ENCODE measurements around the gene SLC27A5. TPM values are rescaled to one million over a fixed set of nuclear protein-coding genes. Genes with fewer than 3 reads are reported as not detected.

SLC27A5 gene
- total and polyA plus RNA-seq, 9 of the 15 experiments (the other 6 are each of a cell fraction or from before 2014, with no cell fraction given): 42.2 to 318 (median 64.7) TPM

DNA sequence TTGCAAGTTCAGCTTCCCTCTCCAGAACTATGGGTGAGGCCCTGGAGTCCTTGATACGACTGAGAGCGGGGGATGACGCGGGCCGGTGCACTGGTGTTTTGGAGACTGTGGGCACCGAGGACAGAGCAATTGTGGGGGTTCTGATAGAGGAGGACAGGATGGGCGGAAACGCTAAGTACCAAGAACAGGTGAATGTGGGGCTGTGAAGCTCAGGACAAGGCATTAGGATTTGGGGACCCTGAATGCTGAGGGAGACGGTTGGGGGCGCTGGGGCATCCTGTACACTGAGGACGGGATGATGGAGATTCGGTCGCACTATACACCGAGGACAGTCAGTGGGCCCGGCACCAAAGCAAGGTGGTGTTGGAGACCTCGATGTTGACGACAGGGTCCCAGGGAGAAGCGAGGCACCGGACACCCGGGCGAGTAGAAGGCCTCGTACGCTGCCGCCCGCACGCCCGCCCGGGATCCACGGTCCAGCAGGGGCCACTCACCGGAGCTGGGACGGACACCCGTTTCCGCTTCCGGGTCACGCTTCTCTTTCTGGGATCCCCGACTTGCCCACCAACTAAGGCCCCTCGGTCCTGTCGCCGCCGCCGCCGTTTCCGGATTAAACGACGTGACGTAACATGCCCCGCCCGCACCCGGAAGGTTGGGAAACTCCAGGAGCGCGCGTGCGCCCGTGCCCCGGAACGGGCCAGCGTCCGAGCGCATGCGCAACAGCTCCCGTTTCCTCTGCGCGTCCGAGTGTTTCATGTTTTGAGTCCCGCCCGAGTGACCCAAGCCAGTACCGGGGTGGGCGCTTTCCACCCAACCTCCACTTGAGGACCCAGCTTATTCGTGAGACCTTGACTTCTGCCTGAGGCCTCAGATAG lies 42.9 kb upstream of the SLC27A5 start, which contains the start of gene CHMP2A (continued):
- TF ChIP-seq, protein P1, sequence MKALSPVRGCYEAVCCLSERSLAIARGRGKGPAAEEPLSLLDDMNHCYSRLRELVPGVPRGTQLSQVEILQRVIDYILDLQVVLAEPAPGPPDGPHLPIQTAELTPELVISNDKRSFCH (CRISPR knock-in tag; IDR thresholded peaks at IDR 0.05): no peak
- TF ChIP-seq, protein P1 (tag; IDR thresholded peaks at IDR 0.05): peak; percentile 38; the same call in 1 of the 2 replicates
- TF ChIP-seq PHB2 (IDR thresholded peaks at IDR 0.05; ENCODE audit: low read depth) (no peak), RCOR1 (IDR thresholded peaks at IDR 0.05; ENCODE audit: borderline replicate concordance in 1 of 2, low read depth in 2 of 2, low read length in 2 of 2) (peak in 1 of 2 experiments; percentile 23; a peak in 2 of 4 replicates), CAMTA2 (CRISPR knock-in tag; conservative IDR thresholded peaks at IDR 0.05) (peak; percentile 95), ILF3 (IDR thresholded peaks at IDR 0.05; ENCODE audit: borderline replicate concordance) (peak; percentile 93; the same call in 1 of the 2 replicates), ARID3A (IDR thresholded peaks at IDR 0.05; ENCODE audit: borderline replicate concordance, low read depth, low read length) (no peak), RERE (CRISPR knock-in tag; IDR thresholded peaks at IDR 0.05; ENCODE audit: borderline replicate concordance) (no peak)
- TF ChIP-seq, protein P2, sequence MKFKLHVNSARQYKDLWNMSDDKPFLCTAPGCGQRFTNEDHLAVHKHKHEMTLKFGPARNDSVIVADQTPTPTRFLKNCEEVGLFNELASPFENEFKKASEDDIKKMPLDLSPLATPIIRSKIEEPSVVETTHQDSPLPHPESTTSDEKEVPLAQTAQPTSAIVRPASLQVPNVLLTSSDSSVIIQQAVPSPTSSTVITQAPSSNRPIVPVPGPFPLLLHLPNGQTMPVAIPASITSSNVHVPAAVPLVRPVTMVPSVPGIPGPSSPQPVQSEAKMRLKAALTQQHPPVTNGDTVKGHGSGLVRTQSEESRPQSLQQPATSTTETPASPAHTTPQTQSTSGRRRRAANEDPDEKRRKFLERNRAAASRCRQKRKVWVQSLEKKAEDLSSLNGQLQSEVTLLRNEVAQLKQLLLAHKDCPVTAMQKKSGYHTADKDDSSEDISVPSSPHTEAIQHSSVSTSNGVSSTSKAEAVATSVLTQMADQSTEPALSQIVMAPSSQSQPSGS (CRISPR knock-in tag; IDR thresholded peaks at IDR 0.05): no peak
- TF ChIP-seq, protein P3, sequence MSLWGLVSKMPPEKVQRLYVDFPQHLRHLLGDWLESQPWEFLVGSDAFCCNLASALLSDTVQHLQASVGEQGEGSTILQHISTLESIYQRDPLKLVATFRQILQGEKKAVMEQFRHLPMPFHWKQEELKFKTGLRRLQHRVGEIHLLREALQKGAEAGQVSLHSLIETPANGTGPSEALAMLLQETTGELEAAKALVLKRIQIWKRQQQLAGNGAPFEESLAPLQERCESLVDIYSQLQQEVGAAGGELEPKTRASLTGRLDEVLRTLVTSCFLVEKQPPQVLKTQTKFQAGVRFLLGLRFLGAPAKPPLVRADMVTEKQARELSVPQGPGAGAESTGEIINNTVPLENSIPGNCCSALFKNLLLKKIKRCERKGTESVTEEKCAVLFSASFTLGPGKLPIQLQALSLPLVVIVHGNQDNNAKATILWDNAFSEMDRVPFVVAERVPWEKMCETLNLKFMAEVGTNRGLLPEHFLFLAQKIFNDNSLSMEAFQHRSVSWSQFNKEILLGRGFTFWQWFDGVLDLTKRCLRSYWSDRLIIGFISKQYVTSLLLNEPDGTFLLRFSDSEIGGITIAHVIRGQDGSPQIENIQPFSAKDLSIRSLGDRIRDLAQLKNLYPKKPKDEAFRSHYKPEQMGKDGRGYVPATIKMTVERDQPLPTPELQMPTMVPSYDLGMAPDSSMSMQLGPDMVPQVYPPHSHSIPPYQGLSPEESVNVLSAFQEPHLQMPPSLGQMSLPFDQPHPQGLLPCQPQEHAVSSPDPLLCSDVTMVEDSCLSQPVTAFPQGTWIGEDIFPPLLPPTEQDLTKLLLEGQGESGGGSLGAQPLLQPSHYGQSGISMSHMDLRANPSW (CRISPR knock-in tag; IDR thresholded peaks at IDR 0.05): no peak

All from K562 (cell line).